ENCODE results near the gene PCP4. TPM values are rescaled to one million over a fixed set of nuclear protein-coding genes. Genes with fewer than 3 reads are reported as not detected.

Gene PCP4
- total RNA-seq, 1 donor from 2014 or later = not detected

GRCh38 chr21:39934895-39935294, 67.7 kb downstream of the PCP4 start:
- intact Hi-C loops (cut with DNase I) = no loop called here
- no peak for TF ChIP-seq CTCF (IDR thresholded peaks at IDR 0.05)
- no peak for DNase-seq (ENCODE audit: low spot score in 2 of 2)
- Histone ChIP-seq H3K27ac (no peak overlapping the region), H3K4me3 (no peak overlapping the region), H3K27me3 (no peaks in the 10 kb centered on the region), H3K4me1 (no peaks in the 10 kb centered on the region), H3K36me3 (no peaks in the 10 kb centered on the region), H3K9me3 (no peaks in the 10 kb centered on the region)

- Histone ChIP-seq H3K4me3 (no peak overlapping the region), H3K27ac (no peak overlapping the region), H3K4me1 (no peaks in the 10 kb centered on the region), H3K27me3 (no peaks in the 10 kb centered on the region), H3K36me3 (no peaks in the 10 kb centered on the region), H3K9me3 (no peaks in the 10 kb centered on the region)
- DNase-seq (ENCODE audit: low spot score in 2 of 2) = no peak
- no peak for TF ChIP-seq CTCF (IDR thresholded peaks at IDR 0.05)
- intact Hi-C loops (cut with DNase I) = no loop called here
These were observed 68.5 kb downstream of the PCP4 start for GRCh38 chr21:39935716-39936115.

- H3K4me3 ChIP-seq = no peak overlapping the region
- no peaks in the 10 kb centered on the region for H3K9me3 ChIP-seq
- DNase-seq (ENCODE audit: low spot score in 2 of 2) = no peak
- intact Hi-C loops (cut with DNase I) = no loop called here
- no peak for TF ChIP-seq CTCF (IDR thresholded peaks at IDR 0.05)
- H3K27me3 ChIP-seq = no peaks in the 10 kb centered on the region
- no peaks in the 10 kb centered on the region for H3K4me1 ChIP-seq
- H3K36me3 ChIP-seq = no peaks in the 10 kb centered on the region
- no peak overlapping the region for H3K27ac ChIP-seq
These were observed 70.9 kb downstream of the PCP4 start for GRCh38 chr21:39938086-39938625.

- H3K27me3 ChIP-seq = no peaks in the 10 kb centered on the region
- H3K4me3 ChIP-seq = no peak overlapping the region
- no peak overlapping the region for H3K27ac ChIP-seq
- no peak for DNase-seq (ENCODE audit: low spot score in 2 of 2)
- no peak for TF ChIP-seq CTCF (IDR thresholded peaks at IDR 0.05)
- no peaks in the 10 kb centered on the region for H3K4me1 ChIP-seq
- intact Hi-C loops (cut with DNase I) = no loop called here
- no peaks in the 10 kb centered on the region for H3K36me3 ChIP-seq
- no peaks in the 10 kb centered on the region for H3K9me3 ChIP-seq
These were observed 79.0 kb downstream of the PCP4 start for GRCh38 chr21:39946199-39946598.

- no peak for DNase-seq (ENCODE audit: low spot score in 2 of 2)
- no peaks in the 10 kb centered on the region for H3K9me3 ChIP-seq
- H3K36me3 ChIP-seq = no peaks in the 10 kb centered on the region
- intact Hi-C loops (cut with DNase I) = no loop called here
- H3K4me3 ChIP-seq = no peak overlapping the region
- H3K4me1 ChIP-seq = no peaks in the 10 kb centered on the region
- H3K27ac ChIP-seq = no peak overlapping the region
- H3K27me3 ChIP-seq = no peaks in the 10 kb centered on the region
- no peak for TF ChIP-seq CTCF (IDR thresholded peaks at IDR 0.05)
These were observed 79.8 kb downstream of the PCP4 start for GRCh38 chr21:39947031-39947430.
